D721Med (cell line): ENCODE results near the gene DRD4.

Experiments
- DNase-seq: peaks from one replicate; pipeline ENCODE4 v3.0.0; 2011; ENCODE audit warnings: low spot score; ENCODE audit not compliant: insufficient read length
- FAIRE-seq: peaks from 2 replicates; lab custom pipeline; 2011; peaks lifted over from hg19 to GRCh38; lab: Jason Lieb, UNC
- TF ChIP-seq, protein P1 (sequence below): IDR thresholded peaks from 2 replicates; pipeline ENCODE4 v1.5.1; 2012; ENCODE audit warnings: mild to moderate bottlenecking, control low read depth; ENCODE audit not compliant: insufficient read depth; ENCODE audit errors: missing control alignments

DRD4 gene

DNA sequence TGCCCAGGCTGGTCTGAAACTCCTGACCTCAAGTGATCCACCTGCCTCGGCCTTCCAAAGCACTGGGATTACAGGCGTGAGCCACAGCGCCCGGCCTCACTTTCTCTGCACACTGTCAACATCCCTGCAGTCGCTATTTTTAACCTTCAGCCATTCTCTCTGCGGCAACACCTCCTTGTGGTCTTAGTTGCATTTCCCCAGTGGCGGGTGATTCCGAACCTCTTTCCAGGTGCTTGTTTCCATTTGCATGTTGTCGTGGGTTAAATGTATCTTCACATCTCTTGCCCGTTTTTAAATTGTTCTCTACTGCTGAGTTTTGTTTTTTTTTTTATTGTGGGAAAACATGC, 7.9 kb upstream of the DRD4 start:
- FAIRE-seq (no peak), DNase-seq (no peak)
- TF ChIP-seq, protein P1, sequence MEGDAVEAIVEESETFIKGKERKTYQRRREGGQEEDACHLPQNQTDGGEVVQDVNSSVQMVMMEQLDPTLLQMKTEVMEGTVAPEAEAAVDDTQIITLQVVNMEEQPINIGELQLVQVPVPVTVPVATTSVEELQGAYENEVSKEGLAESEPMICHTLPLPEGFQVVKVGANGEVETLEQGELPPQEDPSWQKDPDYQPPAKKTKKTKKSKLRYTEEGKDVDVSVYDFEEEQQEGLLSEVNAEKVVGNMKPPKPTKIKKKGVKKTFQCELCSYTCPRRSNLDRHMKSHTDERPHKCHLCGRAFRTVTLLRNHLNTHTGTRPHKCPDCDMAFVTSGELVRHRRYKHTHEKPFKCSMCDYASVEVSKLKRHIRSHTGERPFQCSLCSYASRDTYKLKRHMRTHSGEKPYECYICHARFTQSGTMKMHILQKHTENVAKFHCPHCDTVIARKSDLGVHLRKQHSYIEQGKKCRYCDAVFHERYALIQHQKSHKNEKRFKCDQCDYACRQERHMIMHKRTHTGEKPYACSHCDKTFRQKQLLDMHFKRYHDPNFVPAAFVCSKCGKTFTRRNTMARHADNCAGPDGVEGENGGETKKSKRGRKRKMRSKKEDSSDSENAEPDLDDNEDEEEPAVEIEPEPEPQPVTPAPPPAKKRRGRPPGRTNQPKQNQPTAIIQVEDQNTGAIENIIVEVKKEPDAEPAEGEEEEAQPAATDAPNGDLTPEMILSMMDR: no peak

DNA sequence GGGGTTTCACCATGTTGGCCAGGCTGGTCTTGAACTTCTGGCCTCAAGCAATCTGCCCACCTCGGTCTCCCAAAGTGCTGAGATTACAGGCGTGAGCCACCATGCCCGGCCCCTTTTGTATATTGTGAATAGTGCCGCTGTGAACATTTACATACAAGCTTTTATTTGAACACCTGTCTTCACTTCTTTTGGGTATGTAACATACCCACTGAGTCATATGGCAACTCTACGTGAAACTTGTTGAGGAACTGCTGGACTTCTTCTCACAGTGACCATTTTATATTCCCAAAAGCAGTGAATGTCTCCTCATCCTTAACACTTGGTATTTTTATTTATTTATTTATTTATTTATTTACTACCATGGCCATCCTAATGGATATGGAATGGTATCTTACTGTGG, 6.2 kb upstream of the DRD4 start:
- FAIRE-seq: no peak
- DNase-seq: no peak
- TF ChIP-seq, protein P1: no peak

DNA sequence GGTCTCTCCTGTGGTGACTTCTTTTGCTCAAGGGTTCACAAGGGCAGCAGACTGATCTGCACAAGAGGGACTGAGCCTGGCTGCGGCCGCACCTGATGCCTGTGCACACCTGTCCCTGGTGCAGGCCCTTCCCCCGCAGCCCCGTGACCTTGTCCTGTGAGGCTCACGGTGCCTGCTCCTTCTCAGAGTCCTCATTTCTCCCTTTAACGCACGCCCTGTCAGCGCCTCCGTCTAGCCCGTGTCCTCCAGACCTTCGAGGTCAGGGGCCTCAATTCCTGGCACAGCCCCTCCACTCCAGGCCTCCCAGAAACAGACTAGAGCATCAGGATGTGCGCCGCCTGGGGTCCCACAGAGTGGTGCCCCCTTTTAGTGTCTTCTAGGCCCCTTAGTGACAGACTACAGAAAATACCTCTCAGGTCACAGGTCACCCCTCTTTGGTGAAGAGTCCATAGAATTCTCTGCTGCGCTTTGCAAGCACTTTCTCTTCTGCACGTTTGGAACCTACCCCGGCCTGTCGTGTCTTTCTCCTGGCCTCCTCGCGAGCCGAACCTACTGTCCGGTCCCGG, 1.0 kb upstream of the DRD4 start:
- no peak for DNase-seq
- TF ChIP-seq, protein P1: no peak
- no peak for FAIRE-seq

DNA sequence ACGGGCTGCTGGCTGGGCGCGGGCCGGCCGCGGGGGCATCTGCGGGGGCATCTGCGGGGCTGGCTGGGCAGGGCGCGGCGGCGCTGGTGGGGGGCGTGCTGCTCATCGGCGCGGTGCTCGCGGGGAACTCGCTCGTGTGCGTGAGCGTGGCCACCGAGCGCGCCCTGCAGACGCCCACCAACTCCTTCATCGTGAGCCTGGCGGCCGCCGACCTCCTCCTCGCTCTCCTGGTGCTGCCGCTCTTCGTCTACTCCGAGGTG, 194 bp downstream of the DRD4 start:
- FAIRE-seq (no peak), DNase-seq (no peak)
- TF ChIP-seq, protein P1: no peak

DNA sequence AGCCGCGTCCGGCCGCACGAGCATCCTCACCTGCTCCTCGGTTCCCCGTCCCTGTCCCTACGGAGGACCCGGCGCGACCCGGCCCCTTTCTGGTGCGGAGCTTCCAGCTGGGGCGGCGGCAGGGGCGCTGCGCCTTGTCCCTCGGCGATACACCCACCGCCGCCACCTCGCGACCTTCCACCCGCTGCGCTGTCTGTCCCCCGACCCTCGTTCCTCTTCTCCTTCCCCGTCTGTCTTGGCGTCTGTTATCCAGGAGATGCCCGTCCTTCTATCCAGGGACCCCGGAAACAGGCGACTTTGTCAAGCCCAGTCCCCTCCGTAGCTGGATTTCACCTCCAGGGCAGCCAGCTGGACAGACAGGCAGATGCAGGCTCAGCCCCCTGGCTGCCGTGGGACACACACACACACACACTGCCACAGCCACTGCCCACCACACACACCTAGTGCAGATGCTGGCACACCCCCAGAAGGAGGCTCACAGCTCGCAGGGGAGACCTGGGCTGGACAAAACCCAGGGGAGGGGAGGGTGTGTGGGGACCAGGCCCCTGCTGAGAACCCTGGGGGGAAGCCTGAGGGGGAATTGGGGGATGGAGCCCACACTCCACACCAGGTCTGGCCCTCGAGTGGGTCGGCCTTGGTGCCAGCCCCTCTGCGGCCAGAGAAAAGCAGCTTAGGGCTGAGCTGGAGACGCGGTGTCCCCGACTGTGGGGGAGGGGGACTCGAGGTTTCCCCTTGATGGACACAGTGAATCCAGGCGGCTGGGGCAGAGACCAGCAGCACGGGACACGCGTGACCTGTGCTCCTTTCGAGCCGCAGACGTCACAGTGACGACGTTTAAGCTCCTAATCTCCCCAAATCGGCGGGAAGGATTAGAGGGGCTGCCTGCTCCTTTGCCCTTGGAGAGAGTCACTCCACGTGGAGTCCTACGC, 788 bp downstream of the DRD4 start:
- TF ChIP-seq, protein P1: no peak
- FAIRE-seq (no peak), DNase-seq (no peak)

DNA sequence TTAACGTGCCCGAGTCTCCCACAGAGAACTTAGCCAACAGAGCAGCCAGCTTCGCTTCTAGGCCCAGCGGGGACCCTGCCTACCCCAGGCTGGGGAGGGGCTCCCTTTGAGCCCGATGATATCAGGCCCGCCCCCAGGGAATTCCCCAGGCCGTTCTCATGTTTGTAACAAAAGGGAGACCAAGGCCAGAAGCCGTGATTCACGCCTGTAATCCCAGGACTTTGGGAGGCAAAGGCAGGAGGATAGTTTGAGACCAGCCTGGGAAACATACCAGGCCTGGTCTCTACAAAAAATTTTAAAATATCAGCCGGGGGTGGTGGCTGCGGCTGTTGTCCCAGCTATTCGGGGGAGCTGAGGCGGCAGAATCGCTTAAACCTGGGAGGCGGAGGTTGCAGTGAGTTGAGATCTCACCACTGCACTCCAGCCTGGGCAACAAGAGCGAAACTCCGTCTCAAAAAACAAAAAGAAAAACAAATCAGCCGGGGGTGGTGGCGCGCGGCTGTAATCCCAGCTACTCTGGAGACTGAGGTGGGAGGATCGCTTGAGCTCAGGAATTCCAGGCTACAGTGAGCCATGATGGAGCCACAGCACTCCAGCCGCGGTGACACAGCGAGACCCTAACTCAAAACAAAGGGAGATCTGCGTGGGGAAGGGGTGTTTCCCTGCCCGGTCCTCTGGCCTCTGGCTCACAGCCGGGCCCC, 1.7 kb downstream of the DRD4 start:
- TF ChIP-seq, protein P1: no peak
- DNase-seq: no peak
- FAIRE-seq: no peak
